Measurements from ENCODE around the gene EGFR.
A peak's percentile ranks its signal among the peaks of the same experiment; 100 is the strongest.

The EGFR gene

DNA sequence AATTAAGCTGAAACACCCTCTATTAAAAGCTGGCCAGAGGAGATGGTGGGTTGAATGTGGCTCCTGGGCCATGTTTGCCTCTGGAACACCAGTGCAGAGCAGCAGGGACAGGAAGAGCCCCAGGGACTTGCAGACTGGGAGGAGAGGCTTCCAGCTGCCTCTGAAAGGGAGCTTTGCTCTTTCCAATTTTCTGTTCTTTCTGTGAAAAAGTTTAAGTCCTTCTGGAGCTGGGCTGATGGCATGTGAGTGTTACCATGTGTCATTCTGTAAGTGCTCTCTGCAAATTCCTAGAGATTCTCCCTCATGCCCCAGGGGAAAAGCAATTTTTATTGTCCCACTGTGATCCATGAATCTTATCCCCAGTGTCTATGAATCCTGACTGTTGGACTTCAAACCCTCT lies 233.6 kb downstream of the EGFR start:
- no peak for TF ChIP-seq EZH2phosphoT487 (IDR thresholded peaks at IDR 0.05; ENCODE audit: low read depth)
- TF ChIP-seq, protein P1, sequence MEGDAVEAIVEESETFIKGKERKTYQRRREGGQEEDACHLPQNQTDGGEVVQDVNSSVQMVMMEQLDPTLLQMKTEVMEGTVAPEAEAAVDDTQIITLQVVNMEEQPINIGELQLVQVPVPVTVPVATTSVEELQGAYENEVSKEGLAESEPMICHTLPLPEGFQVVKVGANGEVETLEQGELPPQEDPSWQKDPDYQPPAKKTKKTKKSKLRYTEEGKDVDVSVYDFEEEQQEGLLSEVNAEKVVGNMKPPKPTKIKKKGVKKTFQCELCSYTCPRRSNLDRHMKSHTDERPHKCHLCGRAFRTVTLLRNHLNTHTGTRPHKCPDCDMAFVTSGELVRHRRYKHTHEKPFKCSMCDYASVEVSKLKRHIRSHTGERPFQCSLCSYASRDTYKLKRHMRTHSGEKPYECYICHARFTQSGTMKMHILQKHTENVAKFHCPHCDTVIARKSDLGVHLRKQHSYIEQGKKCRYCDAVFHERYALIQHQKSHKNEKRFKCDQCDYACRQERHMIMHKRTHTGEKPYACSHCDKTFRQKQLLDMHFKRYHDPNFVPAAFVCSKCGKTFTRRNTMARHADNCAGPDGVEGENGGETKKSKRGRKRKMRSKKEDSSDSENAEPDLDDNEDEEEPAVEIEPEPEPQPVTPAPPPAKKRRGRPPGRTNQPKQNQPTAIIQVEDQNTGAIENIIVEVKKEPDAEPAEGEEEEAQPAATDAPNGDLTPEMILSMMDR (IDR thresholded peaks at IDR 0.05; ENCODE audit: low read depth, low read length), result no peak
- no peak overlapping the region for H3K4me3 ChIP-seq (ENCODE audit: low read length)
- peaks cover 15% of the 10 kb centered on the region for H3K4me1 ChIP-seq (ENCODE audit: low read length)
- no peaks in the 10 kb centered on the region for H3K36me3 ChIP-seq (replicated peaks; ENCODE audit: low read depth, low read length)
- H3K9ac ChIP-seq (ENCODE audit: low read length), result no peak overlapping the region
- no peaks in the 10 kb centered on the region for H3K79me2 ChIP-seq (ENCODE audit: low read length)
- peaks cover 31% of the 10 kb centered on the region for H3K27me3 ChIP-seq (ENCODE audit: low read depth, low read length)
- no peaks in the 10 kb centered on the region for H3K9me3 ChIP-seq (ENCODE audit: insufficient read depth, low read length)
- no peaks in the 10 kb centered on the region for H4K20me1 ChIP-seq (ENCODE audit: insufficient read depth, low read length)
- H3K27ac ChIP-seq (ENCODE audit: low read length), result no peak overlapping the region
- no peak overlapping the region for H2AFZ ChIP-seq (ENCODE audit: low read depth, low read length)
- no peak overlapping the region for H3K4me2 ChIP-seq (ENCODE audit: low read length)

DNA sequence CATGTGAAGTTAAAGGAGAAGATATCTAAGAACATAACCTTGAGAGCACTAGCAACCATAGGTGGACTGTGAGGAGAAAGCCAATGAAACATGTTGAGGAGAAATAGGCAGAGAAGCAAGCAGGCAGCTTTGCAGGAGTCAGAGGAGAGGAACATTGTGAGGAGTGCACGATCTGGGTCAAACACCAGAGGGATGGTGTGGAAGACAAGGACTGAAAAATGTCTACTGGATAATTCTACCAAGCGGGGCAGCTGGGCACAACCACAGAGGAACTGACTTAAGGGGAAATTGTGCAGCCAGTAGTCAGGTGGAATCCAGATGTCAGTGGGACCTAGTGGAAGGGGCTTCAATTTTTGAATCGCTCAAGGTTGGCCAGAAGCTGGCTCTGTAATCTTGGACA lies 234.4 kb downstream of the EGFR start:
- Histone ChIP-seq H3K4me3 (ENCODE audit: low read length) (no peak overlapping the region), H3K27ac (ENCODE audit: low read length) (no peak overlapping the region), H4K20me1 (ENCODE audit: insufficient read depth, low read length) (no peaks in the 10 kb centered on the region)

DNA sequence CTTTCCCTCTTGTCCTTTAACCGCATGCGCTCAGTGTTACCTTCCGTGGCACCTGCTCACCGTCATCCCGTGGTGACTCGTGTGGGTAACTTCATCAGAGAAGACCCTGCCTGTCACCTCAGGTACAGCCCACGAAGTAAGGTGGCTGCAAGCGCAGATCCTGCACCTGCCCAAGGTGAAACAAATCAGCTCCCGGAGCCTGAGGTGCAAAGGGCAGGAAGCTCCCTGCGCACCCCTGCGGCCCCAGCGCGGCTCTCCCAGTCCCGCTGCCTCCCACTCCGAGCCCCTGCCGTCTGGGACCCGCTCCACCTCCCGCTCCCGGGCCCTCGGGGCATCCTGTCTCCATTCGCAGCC lies 235.4 kb downstream of the EGFR start:
- no peaks in the 10 kb centered on the region for H3K9me3 ChIP-seq (ENCODE audit: insufficient read depth, low read length)
- H4K20me1 ChIP-seq (ENCODE audit: insufficient read depth, low read length), result no peaks in the 10 kb centered on the region
- H2AFZ ChIP-seq (ENCODE audit: low read depth, low read length), result 0 out of 2 replicates have a peak overlapping the region, but pooled peaks have one; percentile 64
- no peaks in the 10 kb centered on the region for H3K79me2 ChIP-seq (ENCODE audit: low read length)
- H3K4me3 ChIP-seq (ENCODE audit: low read length), result peak overlapping the region; percentile 84
- peak overlapping the region; percentile 97 for H3K4me2 ChIP-seq (ENCODE audit: low read length)
- peaks cover 13% of the 10 kb centered on the region for H3K4me1 ChIP-seq (ENCODE audit: low read length)
- H3K27ac ChIP-seq (ENCODE audit: low read length), result no peak overlapping the region
- no peak for TF ChIP-seq EZH2phosphoT487 (IDR thresholded peaks at IDR 0.05; ENCODE audit: low read depth)
- H3K27me3 ChIP-seq (ENCODE audit: low read depth, low read length), result peaks cover 36% of the 10 kb centered on the region
- peak overlapping the region; percentile 79; the same call in 1 of the 2 replicates for H3K9ac ChIP-seq (ENCODE audit: low read length)
- H3K36me3 ChIP-seq (replicated peaks; ENCODE audit: low read depth, low read length), result no peaks in the 10 kb centered on the region

More for the DNA sequence above, 234.4 kb downstream of the EGFR start:
- no peaks in the 10 kb centered on the region for H3K79me2 ChIP-seq (ENCODE audit: low read length)
- no peaks in the 10 kb centered on the region for H3K36me3 ChIP-seq (replicated peaks; ENCODE audit: low read depth, low read length)
- H3K4me1 ChIP-seq (ENCODE audit: low read length), result peaks cover 15% of the 10 kb centered on the region
- H3K9ac ChIP-seq (ENCODE audit: low read length), result no peak overlapping the region
- H3K4me2 ChIP-seq (ENCODE audit: low read length), result no peak overlapping the region
- no peak overlapping the region for H2AFZ ChIP-seq (ENCODE audit: low read depth, low read length)
- H3K9me3 ChIP-seq (ENCODE audit: insufficient read depth, low read length), result no peaks in the 10 kb centered on the region
- no peak for TF ChIP-seq EZH2phosphoT487 (IDR thresholded peaks at IDR 0.05; ENCODE audit: low read depth)
- TF ChIP-seq, protein P1 (IDR thresholded peaks at IDR 0.05; ENCODE audit: low read depth, low read length), result no peak
- peaks cover 31% of the 10 kb centered on the region for H3K27me3 ChIP-seq (ENCODE audit: low read depth, low read length)

DNA sequence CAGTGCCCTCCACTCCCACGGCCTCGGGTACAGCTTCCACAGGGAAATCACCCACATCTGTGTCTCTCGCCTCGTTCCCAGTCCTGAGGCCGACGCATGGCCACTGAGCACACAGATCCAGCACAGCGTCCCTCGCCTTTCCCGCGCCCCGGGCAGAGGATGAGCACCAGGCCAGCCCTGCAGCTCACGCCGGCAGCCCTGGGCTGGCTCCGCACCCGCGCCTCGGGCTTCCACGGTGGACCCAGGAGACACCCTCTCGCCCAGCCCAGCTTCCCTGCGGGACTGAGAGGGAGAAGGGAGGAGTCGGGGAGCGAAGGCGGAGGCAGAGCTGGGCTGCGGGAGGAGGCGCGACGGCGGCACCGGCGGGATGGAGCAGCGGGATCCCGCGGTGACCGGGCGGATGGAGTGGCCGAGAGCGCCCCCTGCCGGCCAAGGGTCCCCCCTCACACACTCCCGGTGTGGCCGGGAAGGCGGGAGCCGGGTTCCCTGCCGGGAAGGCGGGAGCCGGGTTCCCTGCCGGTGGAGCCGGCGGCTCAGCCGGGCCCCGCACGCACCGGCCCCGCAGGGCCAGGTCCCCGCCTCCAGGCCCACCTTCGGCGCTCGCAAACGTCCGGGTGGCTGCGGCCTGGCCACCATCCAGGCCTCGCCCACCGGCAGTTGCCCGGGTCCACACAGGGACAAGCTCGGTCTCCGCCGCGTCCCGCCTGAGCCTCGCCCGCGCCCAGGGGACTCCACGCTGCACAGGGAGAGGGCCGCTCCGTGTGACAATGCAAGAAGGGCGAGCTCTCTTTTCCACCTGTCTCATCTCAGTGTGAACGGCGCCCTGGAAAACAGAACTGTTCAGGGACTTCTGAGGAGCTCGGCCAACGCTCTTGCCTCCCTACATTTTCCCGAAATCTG lies 236.0 kb downstream of the EGFR start:
- peak overlapping the region; percentile 79 for H3K9ac ChIP-seq (ENCODE audit: low read length)
- H3K4me3 ChIP-seq (ENCODE audit: low read length), result peak overlapping the region; percentile 84
- H3K27ac ChIP-seq (ENCODE audit: low read length), result peak overlapping the region; percentile 32
- no peaks in the 10 kb centered on the region for H4K20me1 ChIP-seq (ENCODE audit: insufficient read depth, low read length)
- H3K4me2 ChIP-seq (ENCODE audit: low read length), result peak overlapping the region; percentile 97
- peaks cover 36% of the 10 kb centered on the region for H3K27me3 ChIP-seq (ENCODE audit: low read depth, low read length)
- no peaks in the 10 kb centered on the region for H3K9me3 ChIP-seq (ENCODE audit: insufficient read depth, low read length)
- H3K4me1 ChIP-seq (ENCODE audit: low read length), result peaks cover 8% of the 10 kb centered on the region; the same call in 1 of the 2 replicates
- H3K79me2 ChIP-seq (ENCODE audit: low read length), result no peaks in the 10 kb centered on the region
- TF ChIP-seq, protein P1 (IDR thresholded peaks at IDR 0.05; ENCODE audit: low read depth, low read length), result peak; percentile 66
- TF ChIP-seq EZH2phosphoT487 (IDR thresholded peaks at IDR 0.05; ENCODE audit: low read depth), result no peak
- no peaks in the 10 kb centered on the region for H3K36me3 ChIP-seq (replicated peaks; ENCODE audit: low read depth, low read length)
- peak overlapping the region; percentile 89 for H2AFZ ChIP-seq (ENCODE audit: low read depth, low read length)
